H1 (cell line): ENCODE data around the gene PDZRN4. TPM values are rescaled to one million over a fixed set of nuclear protein-coding genes. Genes with fewer than 3 reads are reported as not detected.

Experiments
- CTCF ChIA-PET: fragments of 300-600 bp; sonication (Branson Sonifier 250); formaldehyde crosslinking; loops from one replicate; lab custom pipeline; 2021; ENCODE audit not compliant: partially characterized antibody; lab: Charles Lee
- POLR2A ChIA-PET: fragments of 300-600 bp; sonication (Branson Sonifier 250); formaldehyde crosslinking; loops from one replicate; lab custom pipeline; 2021; ENCODE audit warnings: inconsistent platforms; ENCODE audit not compliant: partially characterized antibody; lab: Charles Lee
- DNase-seq, 2 experiments: peaks; one replicate each; pipeline versions ENCODE4 v3.0.0 to v3.0.0-alpha.2; 2010 to 2022; ENCODE audit warnings: low spot score in 2 of 2, low read depth in 1 of 2, mixed read lengths in 1 of 2
- FAIRE-seq: peaks from 2 replicates; lab custom pipeline; 2011; peaks lifted over from hg19 to GRCh38; lab: Jason Lieb, UNC
- H2AFZ ChIP-seq: 2 replicates; pipeline ENCODE4 v1.8.1; 2012; ENCODE audit warnings: low read length, inconsistent platforms
- H2AK5ac ChIP-seq: 2 replicates; pipeline ENCODE4 v1.6.1; 2013; ENCODE audit warnings: low read depth, low read length
- H2BK120ac ChIP-seq: replicated peaks from 2 replicates; pipeline ENCODE3; 2013; ENCODE audit warnings: low read depth, low read length, inconsistent platforms
- H2BK12ac ChIP-seq: 2 replicates; pipeline ENCODE4 v1.6.1; 2013; ENCODE audit warnings: low read depth, low read length
- H2BK15ac ChIP-seq: 2 replicates; pipeline ENCODE4 v1.6.1; 2013; ENCODE audit warnings: low read length
- H2BK20ac ChIP-seq: 2 replicates; pipeline ENCODE4 v1.6.1; 2013; ENCODE audit warnings: low read length
- H2BK5ac ChIP-seq: 2 replicates; pipeline ENCODE4 v1.6.1; 2013; ENCODE audit warnings: low read depth, low read length
- H3K14ac ChIP-seq: 2 replicates; pipeline ENCODE4 v1.6.1; 2013; ENCODE audit warnings: inconsistent platforms; ENCODE audit not compliant: insufficient read length
- H3K18ac ChIP-seq: 2 replicates; pipeline ENCODE4 v1.6.1; 2013; ENCODE audit warnings: low read length; ENCODE audit errors: extremely low read depth
- H3K23ac ChIP-seq: 2 replicates; pipeline ENCODE4 v1.6.1; 2013; ENCODE audit warnings: inconsistent platforms; ENCODE audit not compliant: insufficient read length
- H3K23me2 ChIP-seq: 2 replicates; pipeline ENCODE4 v1.6.1; 2013; ENCODE audit warnings: low read depth, low read length
- H3K27ac ChIP-seq: 2 replicates; pipeline ENCODE4 v1.6.1; 2011; ENCODE audit warnings: low read depth, low read length, inconsistent platforms
- H3K27me3 ChIP-seq, 4 experiments: replicated peaks in 1 of 4; 1 replicate in 1 of 4; 2 replicates in 3 of 4; pipeline versions ENCODE4 v1.6.1 to v1.8.1; 2011 to 2013; ENCODE audit warnings: low read length in 3 of 4, mild to moderate bottlenecking in 3 of 4, inconsistent platforms in 2 of 4, mixed read lengths in 2 of 4, moderate library complexity in 1 of 4; ENCODE audit not compliant: control insufficient read depth in 3 of 4, insufficient read depth in 3 of 4; ENCODE audit errors: extremely low read depth in 1 of 4
- H3K36me3 ChIP-seq, 4 experiments: 2 replicates each; pipeline versions ENCODE4 v1.6.1 to v1.8.1; 2011 to 2013; ENCODE audit warnings: mild to moderate bottlenecking in 4 of 4, low read length in 3 of 4, moderate library complexity in 2 of 4, control low read depth in 1 of 4, inconsistent platforms in 1 of 4; ENCODE audit not compliant: insufficient read depth in 4 of 4, control insufficient read depth in 2 of 4
- H3K4ac ChIP-seq: replicated peaks from 2 replicates; pipeline ENCODE3; 2013; ENCODE audit warnings: low read length, low read depth, mixed read lengths, inconsistent platforms; ENCODE audit not compliant: insufficient read length
- H3K4me1 ChIP-seq, 4 experiments: replicated peaks in 1 of 4; 1 replicate in 1 of 4; 2 replicates in 3 of 4; pipeline versions ENCODE4 v1.6.1 to v1.8.1; 2011 to 2013; ENCODE audit warnings: low read length in 3 of 4, inconsistent platforms in 2 of 4, mixed read lengths in 1 of 4; ENCODE audit not compliant: insufficient read depth in 4 of 4, control insufficient read depth in 3 of 4
- H3K4me2 ChIP-seq, 2 experiments: 2 replicates each; pipeline versions ENCODE4 v1.6.1 to v1.8.1; 2011 to 2013; ENCODE audit warnings: low read depth in 2 of 2, low read length in 2 of 2, control low read depth in 1 of 2, inconsistent platforms in 1 of 2, mild to moderate bottlenecking in 1 of 2; ENCODE audit not compliant: insufficient read depth in 1 of 2
- H3K4me3 ChIP-seq, 4 experiments: fragments of 200-600, 300-600 bp in 1 of 4; sonication (generic), shearing (Covaris generic), sonication (Bioruptor Twin) in 1 of 4; 2 replicates each; pipeline versions ENCODE4 v1.5.1 to v1.8.1; 2011 to 2016; ENCODE audit warnings: low read length in 4 of 4, low read depth in 3 of 4, control low read depth in 2 of 4, inconsistent platforms in 2 of 4, mild to moderate bottlenecking in 2 of 4, mixed read lengths in 1 of 4, moderate library complexity in 1 of 4; ENCODE audit not compliant: insufficient read depth in 2 of 4; ENCODE audit errors: extremely low read depth in 1 of 4
- H3K56ac ChIP-seq: replicated peaks from 2 replicates; pipeline ENCODE3; 2013; ENCODE audit warnings: low read depth, mild to moderate bottlenecking, mixed read lengths, low read length, inconsistent platforms; ENCODE audit not compliant: insufficient read length
- H3K79me1 ChIP-seq: 2 replicates; pipeline ENCODE4 v1.6.1; 2013; ENCODE audit warnings: low read depth, low read length, control low read depth
- H3K79me2 ChIP-seq, 2 experiments: 2 replicates each; pipeline versions ENCODE4 v1.6.1 to v1.8.1; 2012 to 2013; ENCODE audit warnings: low read length in 2 of 2, mild to moderate bottlenecking in 2 of 2, inconsistent platforms in 1 of 2; ENCODE audit not compliant: insufficient read depth in 2 of 2, control insufficient read depth in 1 of 2
- H3K9ac ChIP-seq, 4 experiments: replicated peaks in 1 of 4; 1 replicate in 1 of 4; 2 replicates in 3 of 4; pipeline versions ENCODE4 v1.6.1 to v1.8.1; 2011 to 2013; ENCODE audit warnings: low read depth in 3 of 4, low read length in 3 of 4, control low read depth in 2 of 4, mild to moderate bottlenecking in 2 of 4, moderate library complexity in 2 of 4, inconsistent platforms in 1 of 4; ENCODE audit errors: extremely low read depth in 1 of 4
- H3K9me3 ChIP-seq, 2 experiments: 2 replicates each; pipeline versions ENCODE4 v1.6.1 to v1.8.1; 2012 to 2013; ENCODE audit warnings: mild to moderate bottlenecking in 2 of 2, moderate library complexity in 2 of 2, control low read depth in 1 of 2, inconsistent platforms in 1 of 2, low read depth in 1 of 2, low read length in 1 of 2, mixed read lengths in 1 of 2; ENCODE audit not compliant: insufficient read depth in 2 of 2
- H4K20me1 ChIP-seq, 2 experiments: replicated peaks in 1 of 2; 2 replicates each; pipeline versions ENCODE3 to v1.8.1; 2011 to 2013; ENCODE audit warnings: inconsistent platforms in 2 of 2, low read length in 2 of 2, mild to moderate bottlenecking in 1 of 2; ENCODE audit not compliant: insufficient read depth in 2 of 2, control insufficient read depth in 1 of 2
- H4K5ac ChIP-seq: 2 replicates; pipeline ENCODE4 v1.6.1; 2013; ENCODE audit warnings: low read length, low read depth, mixed read lengths, inconsistent platforms; ENCODE audit not compliant: insufficient read length
- H4K8ac ChIP-seq: 2 replicates; pipeline ENCODE4 v1.8.0; 2013; ENCODE audit warnings: mild to moderate bottlenecking, moderate library complexity, low read length, inconsistent platforms; ENCODE audit not compliant: insufficient read depth; ENCODE audit errors: extremely low read depth
- H4K91ac ChIP-seq: replicated peaks from 2 replicates; pipeline ENCODE3; 2013; ENCODE audit warnings: low read length, mixed read lengths, inconsistent platforms; ENCODE audit not compliant: insufficient read length
- CHD1 ChIP-seq: IDR thresholded peaks from 2 replicates; pipeline ENCODE4 v1.6.1; 2012; ENCODE audit warnings: low read depth, low read length, improper control_type of control experiment
- NANOG ChIP-seq: IDR thresholded peaks from 2 replicates; pipeline ENCODE4 v1.6.1; 2011; ENCODE audit warnings: low read length, low read depth, mild to moderate bottlenecking, inconsistent platforms; ENCODE audit not compliant: insufficient read depth, poor library complexity, severe bottlenecking
- SIRT6 ChIP-seq: IDR thresholded peaks from one replicate; pipeline ENCODE4 v1.7.1; 2012; ENCODE audit warnings: low read length, inconsistent platforms
- WGBS, 2 experiments: shearing (Covaris generic) in 1 of 2; methylation state at CpG; one replicate each; pipeline versions ENCODE4 v1.1.6 to v1.1.7; 2013 to 2015; ENCODE audit warnings: low lambda C conversion rate in 2 of 2, mixed read lengths in 2 of 2, inconsistent platforms in 1 of 2, low coverage in 1 of 2, missing lambda C conversion rate in 1 of 2; ENCODE audit not compliant: insufficient replicate concordance in 2 of 2, insufficient coverage in 1 of 2, insufficient read length in 1 of 2; ENCODE audit errors: extremely low coverage in 1 of 2, missing lambda C conversion rate in 1 of 2; 5-methylcytosine and 5-hydroxymethylcytosine counted together
- polyA plus RNA-seq, 7 experiments: library from polyadenylated mRNA; depleted of rRNA in 3 of 7; stranded (reverse) in 5 of 7; unstranded in 2 of 7; fragments of >200 nt in 5 of 7; fragments of 200-250 nt in 2 of 7; gene quantifications; 1 replicate in 5 of 7; 2 replicates in 1 of 7; 4 replicates in 1 of 7; pipeline versions ENCODE4 v1.2.1 to v1.2.3, GENCODE V29; 2011 to 2013; ENCODE audit warnings: missing spikeins in 2 of 7, mixed read lengths in 2 of 7
- total RNA-seq: library from RNA; stranded (reverse); fragmentation: NEBNext Ultra II Directional; extraction: Animal tissue kit (Norgen Biotek cat#: 25700); gene quantifications from 2 replicates; pipeline ENCODE4 v1.2.1, GENCODE V29; 2021

Gene PDZRN4
- total and polyA plus RNA-seq, 2 of the 8 experiments (the other 6 are each of a cell fraction or from before 2014, with no cell fraction given): not detected

- POLR2A ChIA-PET: no interaction called here
- Histone ChIP-seq H2AFZ (no peak overlapping the region), H3K79me1 (no peaks in the 10 kb centered on the region), H3K4ac (no peak overlapping the region), H3K56ac (no peak overlapping the region), H3K79me2 (no peaks in the 10 kb centered on the region), H2BK120ac (no peak overlapping the region), H2BK20ac (no peak overlapping the region), H4K5ac (no peak overlapping the region), H2BK5ac (no peak overlapping the region), H2AK5ac (no peak overlapping the region), H4K20me1 (no peaks in the 10 kb centered on the region), H4K8ac (no peak overlapping the region), H2BK15ac (no peak overlapping the region), H3K9ac (no peak overlapping the region), H3K27ac (no peak overlapping the region), H3K18ac (no peak overlapping the region), H4K91ac (no peak overlapping the region), H3K27me3 (no peaks in the 10 kb centered on the region), H3K23me2 (no peaks in the 10 kb centered on the region), H3K23ac (no peak overlapping the region), H3K4me3 (no peak overlapping the region), H3K4me1 (no peaks in the 10 kb centered on the region), H3K9me3 (no peaks in the 10 kb centered on the region), H3K14ac (no peak overlapping the region), H3K36me3 (no peaks in the 10 kb centered on the region), H3K4me2 (no peak overlapping the region), H2BK12ac (no peak overlapping the region)
- DNase-seq (no peak), FAIRE-seq (no peak)
- TF ChIP-seq SIRT6: no peak
- TF ChIP-seq CHD1: no peak
- TF ChIP-seq NANOG: no peak
- WGBS, 2 experiments: 98% methylated on average over 2 of the region's 2 CpGs; no CpG with 5 or more reads in 1 of the 2 experiments
- CTCF ChIA-PET: interaction anchor here (1.6 kb wide), 1 partner anchor 132 kb away, joined by 3 read pairs; no protein-coding TSS in a partner anchor
Measured at GRCh38 chr12:41532072-41532471, 344.0 kb downstream of the PDZRN4 start.
